GM18519 (cell line): ENCODE results near the gene STK32C.

Experiments used
- ATAC-seq: cut with Tn5 transposase; IDR thresholded peaks from one replicate; pipeline ENCODE4 v1.9.1; 2021; ENCODE audit warnings: mild to moderate bottlenecking, moderate library complexity; ENCODE audit not compliant: unreplicated experiment, low FRiP score

The STK32C gene

GRCh38 chr10:132189016-132189415 is 118.7 kb downstream of the STK32C start:
- ATAC-seq = no peak

GRCh38 chr10:132188331-132188730 is 119.4 kb downstream of the STK32C start:
- no peak for ATAC-seq

GRCh38 chr10:132187430-132188138 is 120.2 kb downstream of the STK32C start:
- ATAC-seq = no peak

GRCh38 chr10:132186488-132187429 is 121.0 kb downstream of the STK32C start, which contains the start of gene DPYSL4:
DPYSL4 (plus strand) TSS chr10:132186948; CDS start chr10:132187064, 116 bp downstream.
- ATAC-seq = no peak

GRCh38 chr10:132185601-132186487 is 121.9 kb downstream of the STK32C start:
- ATAC-seq = no peak

- ATAC-seq = no peak
Measured at GRCh38 chr10:132184816-132185593, 122.7 kb downstream of the STK32C start.

GRCh38 chr10:132183046-132183445 is 124.7 kb downstream of the STK32C start:
- no peak for ATAC-seq

- no peak for ATAC-seq
Measured at GRCh38 chr10:132182591-132182990, 125.2 kb downstream of the STK32C start.

- no peak for ATAC-seq
Measured at GRCh38 chr10:132181691-132182425, 125.9 kb downstream of the STK32C start.

- no peak for ATAC-seq
Measured at GRCh38 chr10:132180736-132181135, 127.0 kb downstream of the STK32C start.

GRCh38 chr10:132179551-132180392 is 128.0 kb downstream of the STK32C start:
- ATAC-seq = no peak

GRCh38 chr10:132178672-132179545 is 128.8 kb downstream of the STK32C start:
- ATAC-seq = no peak

- ATAC-seq = no peak
Measured at GRCh38 chr10:132178046-132178445, 129.7 kb downstream of the STK32C start.

GRCh38 chr10:132176623-132177500 is 130.9 kb downstream of the STK32C start:
- no peak for ATAC-seq

- no peak for ATAC-seq
Measured at GRCh38 chr10:132175907-132176581, 131.7 kb downstream of the STK32C start.

GRCh38 chr10:132175408-132175807 is 132.3 kb downstream of the STK32C start:
- no peak for ATAC-seq
